Measurements from ENCODE around the gene GSDMA.

- TF ChIP-seq, protein P1, sequence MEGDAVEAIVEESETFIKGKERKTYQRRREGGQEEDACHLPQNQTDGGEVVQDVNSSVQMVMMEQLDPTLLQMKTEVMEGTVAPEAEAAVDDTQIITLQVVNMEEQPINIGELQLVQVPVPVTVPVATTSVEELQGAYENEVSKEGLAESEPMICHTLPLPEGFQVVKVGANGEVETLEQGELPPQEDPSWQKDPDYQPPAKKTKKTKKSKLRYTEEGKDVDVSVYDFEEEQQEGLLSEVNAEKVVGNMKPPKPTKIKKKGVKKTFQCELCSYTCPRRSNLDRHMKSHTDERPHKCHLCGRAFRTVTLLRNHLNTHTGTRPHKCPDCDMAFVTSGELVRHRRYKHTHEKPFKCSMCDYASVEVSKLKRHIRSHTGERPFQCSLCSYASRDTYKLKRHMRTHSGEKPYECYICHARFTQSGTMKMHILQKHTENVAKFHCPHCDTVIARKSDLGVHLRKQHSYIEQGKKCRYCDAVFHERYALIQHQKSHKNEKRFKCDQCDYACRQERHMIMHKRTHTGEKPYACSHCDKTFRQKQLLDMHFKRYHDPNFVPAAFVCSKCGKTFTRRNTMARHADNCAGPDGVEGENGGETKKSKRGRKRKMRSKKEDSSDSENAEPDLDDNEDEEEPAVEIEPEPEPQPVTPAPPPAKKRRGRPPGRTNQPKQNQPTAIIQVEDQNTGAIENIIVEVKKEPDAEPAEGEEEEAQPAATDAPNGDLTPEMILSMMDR (IDR thresholded peaks at IDR 0.05): no peak
- TF ChIP-seq POLR2A (IDR thresholded peaks at IDR 0.05): peak in 1 of 2 donors; percentile 26
Observed at GRCh38 chr17:39951924-39952679, 10.7 kb upstream of the GSDMA start.
